Liver (tissue), 9 donors: ENCODE results near the gene PPP1R16B. TPM values are rescaled to one million over a fixed set of nuclear protein-coding genes. Genes with fewer than 3 reads are reported as not detected.
A peak's percentile ranks its signal among the peaks of the same experiment; 100 is the strongest.

Experiments used
- DNase-seq: peaks from one replicate; pipeline ENCODE4 v3.0.0-alpha.2; 2017; ENCODE audit warnings: low spot score
- H3K27ac ChIP-seq, 2 donors: one replicate each; pipeline ENCODE4 v1.7.0; 2013; ENCODE audit warnings: inconsistent platforms in 2 of 2, low read length in 2 of 2, control low read depth in 1 of 2, low read depth in 1 of 2, mild to moderate bottlenecking in 1 of 2
- H3K27me3 ChIP-seq, 4 donors: one replicate each; pipeline versions ENCODE4 v1.6.1 to v1.7.0; 2013; ENCODE audit warnings: low read length in 3 of 4, inconsistent platforms in 1 of 4, mild to moderate bottlenecking in 1 of 4, moderate library complexity in 1 of 4; ENCODE audit not compliant: control insufficient read depth in 4 of 4, insufficient read depth in 4 of 4
- H3K36me3 ChIP-seq, 4 donors: one replicate each; pipeline versions ENCODE4 v1.6.1 to v1.7.0; 2013; ENCODE audit warnings: low read length in 3 of 4, mild to moderate bottlenecking in 3 of 4, low read depth in 1 of 4, moderate library complexity in 1 of 4; ENCODE audit not compliant: control insufficient read depth in 4 of 4, insufficient read depth in 3 of 4
- H3K4me1 ChIP-seq, 4 donors: one replicate each; pipeline versions ENCODE4 v1.6.1 to v1.7.0; 2013; ENCODE audit warnings: low read length in 3 of 4, mild to moderate bottlenecking in 3 of 4, moderate library complexity in 1 of 4; ENCODE audit not compliant: control insufficient read depth in 4 of 4, insufficient read depth in 4 of 4
- H3K4me3 ChIP-seq, 3 donors: one replicate each; pipeline versions ENCODE4 v1.6.1 to v1.7.0; 2013; ENCODE audit warnings: low read length in 3 of 3, control low read depth in 1 of 3, low read depth in 1 of 3, mild to moderate bottlenecking in 1 of 3
- H3K9ac ChIP-seq, 2 donors: one replicate each; pipeline ENCODE4 v1.7.0; 2013; ENCODE audit warnings: low read length in 2 of 2, mild to moderate bottlenecking in 2 of 2, moderate library complexity in 2 of 2, control low read depth in 1 of 2, low read depth in 1 of 2
- H3K9me3 ChIP-seq, 4 donors: one replicate each; pipeline versions ENCODE4 v1.6.1 to v1.7.0; 2013; ENCODE audit warnings: low read length in 3 of 4; ENCODE audit not compliant: control insufficient read depth in 4 of 4
- ATF3 ChIP-seq: IDR thresholded peaks from 2 replicates; pipeline ENCODE4 v1.6.1; 2016; ENCODE audit warnings: antibody characterized with exemption
- CTCF ChIP-seq: fragments of 150-350 bp; IDR thresholded peaks from 2 replicates; pipeline ENCODE4 v1.5.1; 2017; ENCODE audit warnings: improper control_type of control experiment, low read depth, low read length; ENCODE audit not compliant: missing input control
- EGR1 ChIP-seq, 2 donors: IDR thresholded peaks; 2 replicates each; pipeline ENCODE4 v1.6.1; 2016 to 2018; ENCODE audit warnings: antibody characterized with exemption in 2 of 2, low read depth in 2 of 2
- FOXA1 ChIP-seq: IDR thresholded peaks from 2 replicates; pipeline ENCODE4 v1.6.1; 2016; ENCODE audit warnings: antibody characterized with exemption
- FOXA2 ChIP-seq: IDR thresholded peaks from 2 replicates; pipeline ENCODE4 v1.6.1; 2016; ENCODE audit warnings: antibody characterized with exemption
- GABPA ChIP-seq, 2 donors: IDR thresholded peaks in 1 of 2; conservative IDR thresholded peaks in 1 of 2; 2 replicates each; pipeline ENCODE4 v1.6.1; 2016; ENCODE audit warnings: antibody characterized with exemption in 2 of 2, mild to moderate bottlenecking in 1 of 2, moderate library complexity in 1 of 2
- HNF4A ChIP-seq, 2 donors: conservative IDR thresholded peaks; 2 replicates each; pipeline ENCODE4 v1.6.1; 2016; ENCODE audit warnings: antibody characterized with exemption in 2 of 2, mild to moderate bottlenecking in 2 of 2
- HNF4G ChIP-seq: IDR thresholded peaks from 2 replicates; pipeline ENCODE4 v1.6.1; 2016; ENCODE audit warnings: antibody characterized with exemption
- JUND ChIP-seq, 2 donors: IDR thresholded peaks; 2 replicates each; pipeline ENCODE4 v1.6.1; 2016; ENCODE audit warnings: antibody characterized with exemption in 2 of 2
- MAX ChIP-seq: IDR thresholded peaks from 2 replicates; pipeline ENCODE4 v1.6.1; 2016; ENCODE audit warnings: antibody characterized with exemption
- NR2F2 ChIP-seq: IDR thresholded peaks from 2 replicates; pipeline ENCODE4 v1.6.1; 2016; ENCODE audit warnings: antibody characterized with exemption
- RAD21 ChIP-seq, 2 donors: IDR thresholded peaks; 2 replicates each; pipeline ENCODE4 v1.6.1; 2016; ENCODE audit warnings: antibody characterized with exemption in 2 of 2, mild to moderate bottlenecking in 2 of 2
- REST ChIP-seq: IDR thresholded peaks from 2 replicates; pipeline ENCODE4 v1.6.1; 2016; ENCODE audit warnings: antibody characterized with exemption, mild to moderate bottlenecking
- RXRA ChIP-seq, 2 donors: IDR thresholded peaks; 2 replicates each; pipeline ENCODE4 v1.6.1; 2017 to 2018; ENCODE audit warnings: antibody characterized with exemption in 2 of 2, mild to moderate bottlenecking in 1 of 2
- SP1 ChIP-seq: IDR thresholded peaks from 2 replicates; pipeline ENCODE4 v1.6.1; 2018; ENCODE audit warnings: antibody characterized with exemption, mild to moderate bottlenecking
- TAF1 ChIP-seq: conservative IDR thresholded peaks from 2 replicates; pipeline ENCODE4 v1.6.1; 2016; ENCODE audit warnings: antibody characterized with exemption, mild to moderate bottlenecking
- YY1 ChIP-seq: IDR thresholded peaks from 2 replicates; pipeline ENCODE4 v1.6.1; 2016; ENCODE audit warnings: antibody characterized with exemption, mild to moderate bottlenecking
- ZBTB33 ChIP-seq: IDR thresholded peaks from 2 replicates; pipeline ENCODE4 v1.6.1; 2016; ENCODE audit warnings: antibody characterized with exemption
- WGBS: extraction: QIAGEN DNeasy Blood & Tissue Kit; methylation state at CpG from one replicate; pipeline ENCODE4 v1.1.7; 2013; 5-methylcytosine and 5-hydroxymethylcytosine counted together
- polyA plus RNA-seq, 2 donors: library from polyadenylated mRNA; stranded (reverse) in 1 of 2; unstranded in 1 of 2; fragments of 200-250 nt in 1 of 2; fragments of >200 nt in 1 of 2; fragmentation: Nextera tagmentation in 1 of 2; extraction: Ambion mirVana in 1 of 2; gene quantifications; one replicate each; pipeline versions ENCODE4 v1.2.1 to v1.2.3, GENCODE V29; 2013 to 2015
- total RNA-seq, 2 donors: library from RNA; depleted of rRNA; stranded (reverse); fragments of >200 nt; gene quantifications; one replicate each; pipeline ENCODE4 v1.2.3, GENCODE V29; 2014
- donor health status: healthy.
- donor health status: healthy.
- donor health status: healthy.
- donor health status: healthy.
- donor health status: healthy.

Gene PPP1R16B
- total and polyA plus RNA-seq, 4 donors, result 0.84 to 5.7 (median 1.2) TPM

GRCh38 chr20:38804682-38805501 is 605 bp upstream of the PPP1R16B start:
- no peaks in the 10 kb centered on the region for H3K36me3 ChIP-seq
- H3K27ac ChIP-seq, result peak overlapping the region; percentile 60 to 68
- H3K4me3 ChIP-seq, result peak overlapping the region in 1 of 3 donors; percentile 54
- TF ChIP-seq JUND (IDR thresholded peaks at IDR 0.05) (no peak), ATF3 (no peak), NR2F2 (peak; percentile 18)
- 61% methylated on average over 18 of the region's 18 CpGs for WGBS
- H3K9me3 ChIP-seq, result no peaks in the 10 kb centered on the region
- peaks cover 5 to 15% (median 12%) of the 10 kb centered on the region in 4 donors for H3K4me1 ChIP-seq
- DNase-seq, result no peak
- H3K9ac ChIP-seq, result peak overlapping the region in 1 of 2 donors; percentile 44
- H3K27me3 ChIP-seq, result peaks cover 0 to 7% (median 1%) of the 10 kb centered on the region in 4 donors

- Histone ChIP-seq H3K27me3 (peaks cover 0 to 7% (median 1%) of the 10 kb centered on the region in 4 donors), H3K9ac (peak overlapping the region in 1 of 2 donors; percentile 21), H3K9me3 (no peaks in the 10 kb centered on the region), H3K27ac (peak overlapping the region; percentile 60 to 76), H3K4me1 (peaks cover 5 to 15% (median 12%) of the 10 kb centered on the region in 4 donors), H3K36me3 (no peaks in the 10 kb centered on the region), H3K4me3 (peak overlapping the region in 2 of 3 donors; percentile 53 to 54)
- DNase-seq, result no peak
- TF ChIP-seq HNF4G (no peak), EGR1 (IDR thresholded peaks at IDR 0.05; ENCODE audit: low read depth in 2 of 2) (no peak), RAD21 (IDR thresholded peaks at IDR 0.05) (no peak), ATF3 (no peak), YY1 (no peak), JUND (IDR thresholded peaks at IDR 0.05) (no peak), REST (no peak), MAX (no peak), NR2F2 (no peak), ZBTB33 (no peak), FOXA2 (no peak), TAF1 (no peak), RXRA (IDR thresholded peaks at IDR 0.05) (no peak), CTCF (no peak), GABPA (IDR thresholded peaks at IDR 0.05 in 1 of 2, conservative IDR thresholded peaks at IDR 0.05 in 1 of 2) (no peak), HNF4A (conservative IDR thresholded peaks at IDR 0.05) (no peak), FOXA1 (no peak), SP1 (no peak)
- WGBS, result 3% methylated on average over 81 of the region's 81 CpGs
Observed at GRCh38 chr20:38805958-38806854, 709 bp downstream of the PPP1R16B start.
